K562 (cell line): ENCODE results near the gene SGPP2. TPM values are rescaled to one million over a fixed set of nuclear protein-coding genes. Genes with fewer than 3 reads are reported as not detected.

Source experiments
- ATAC-seq: fragments of 200-7000 bp; cut with Tn5 transposase; 3 replicates; pipeline ENCODE4 v1.9.1; 2020; ENCODE audit warnings: moderate library complexity
- BruUV-seq: library from RNA; stranded (reverse); fragments of 400-500 nt; replicated peaks from 2 replicates; lab custom pipeline; 2021; lab: Mats Ljungman, UMichigan
- CTCF ChIA-PET: fragments of 300-600 bp; formaldehyde crosslinking; extraction: SDS; loops from one replicate; lab custom pipeline; 2021; ENCODE audit warnings: low intra/inter-chr PET ratio; lab: Yijun Ruan, JAX
- POLR2A ChIA-PET: fragments of 300-600, 350-650 bp; sonication (Branson Sonifier 250); formaldehyde crosslinking; extraction: SDS; loops from one replicate; lab custom pipeline; 2021; ENCODE audit warnings: antibody characterized with exemption, inconsistent platforms; lab: Yijun Ruan, JAX
- DNase-seq, 4 experiments: peaks; one replicate each; pipeline versions ENCODE4 v3.0.0 to v3.0.0-alpha.2; 2011 to 2018; ENCODE audit warnings: low spot score in 3 of 4, mixed read lengths in 3 of 4; ENCODE audit errors: extremely low read depth in 1 of 4
- FAIRE-seq: peaks from 2 replicates; lab custom pipeline; 2011; peaks lifted over from hg19 to GRCh38; lab: Jason Lieb, UNC
- H2AFZ ChIP-seq: 2 replicates; pipeline ENCODE4 v1.6.0; 2011; ENCODE audit warnings: low read depth, low read length, control low read depth, inconsistent platforms
- H3K27ac ChIP-seq: fragments of 200-600 bp; 3 replicates; pipeline ENCODE4 v1.8.0; 2011; ENCODE audit warnings: low read depth, mild to moderate bottlenecking, control low read depth, inconsistent platforms, low read length, moderate library complexity, mixed read lengths; ENCODE audit errors: extremely low read depth
- H3K27me3 ChIP-seq, 2 experiments: fragments of 300-600 bp in 1 of 2; 2 replicates in 1 of 2; 3 replicates in 1 of 2; pipeline versions ENCODE4 v1.6.0 to v1.8.0; 2011; ENCODE audit warnings: inconsistent platforms in 2 of 2, low read length in 2 of 2, mild to moderate bottlenecking in 1 of 2, mixed read lengths in 1 of 2, moderate library complexity in 1 of 2; ENCODE audit not compliant: control insufficient read depth in 2 of 2, insufficient read depth in 2 of 2
- H3K36me3 ChIP-seq: fragments of 300-600 bp; 3 replicates; pipeline ENCODE4 v1.8.0; 2011; ENCODE audit warnings: mild to moderate bottlenecking, low read length, inconsistent platforms; ENCODE audit not compliant: control insufficient read depth, insufficient read depth
- H3K4me1 ChIP-seq, 2 experiments: fragments of 200-600 bp in 1 of 2; replicated peaks in 1 of 2; 2 replicates in 1 of 2; 3 replicates in 1 of 2; pipeline versions ENCODE4 v1.5.1 to v1.8.0; 2011; ENCODE audit warnings: inconsistent platforms in 2 of 2, low read length in 2 of 2, mild to moderate bottlenecking in 1 of 2, mixed read lengths in 1 of 2, moderate library complexity in 1 of 2; ENCODE audit not compliant: control insufficient read depth in 2 of 2, insufficient read depth in 2 of 2
- H3K4me2 ChIP-seq: 2 replicates; pipeline ENCODE4 v1.6.1; 2011; ENCODE audit warnings: low read length, control low read depth, inconsistent platforms, mixed read lengths; ENCODE audit not compliant: insufficient read depth
- H3K4me3 ChIP-seq: fragments of 200-600 bp; sonication (generic), shearing (Covaris generic); 2 replicates; pipeline ENCODE4 v1.5.1; 2016; ENCODE audit warnings: control low read depth, inconsistent platforms
- H3K79me2 ChIP-seq: fragments of 200-600 bp; 3 replicates; pipeline ENCODE4 v1.8.0; 2011; ENCODE audit warnings: low read length, inconsistent platforms; ENCODE audit not compliant: control insufficient read depth, insufficient read depth
- H3K9ac ChIP-seq, 2 experiments: 2 replicates each; pipeline versions ENCODE4 v1.6.0 to v1.6.1; 2011; ENCODE audit warnings: low read depth in 2 of 2, low read length in 2 of 2, control low read depth in 1 of 2, inconsistent platforms in 1 of 2, mild to moderate bottlenecking in 1 of 2, mixed read lengths in 1 of 2; ENCODE audit not compliant: insufficient read depth in 1 of 2
- H3K9me1 ChIP-seq: one replicate; pipeline ENCODE4 v1.6.0; 2011; ENCODE audit warnings: inconsistent platforms, mild to moderate bottlenecking, low read length, moderate library complexity; ENCODE audit not compliant: control insufficient read depth, insufficient read depth
- H3K9me3 ChIP-seq: replicated peaks from 2 replicates; pipeline ENCODE4 v1.5.1; 2011; ENCODE audit warnings: low read depth, low read length, inconsistent platforms; ENCODE audit not compliant: control insufficient read depth, insufficient read depth
- H4K20me1 ChIP-seq: replicated peaks from 2 replicates; pipeline ENCODE4 v1.6.1; 2011; ENCODE audit warnings: low read length, inconsistent platforms, mixed read lengths; ENCODE audit not compliant: control insufficient read depth, insufficient read depth
- CBFA2T3 ChIP-seq: fragments of 450-650 bp; IDR thresholded peaks from 2 replicates; pipeline ENCODE4 v1.6.1; 2017
- CBX2 ChIP-seq: fragments of 200-600 bp; sonication (generic); IDR thresholded peaks from one replicate; pipeline ENCODE4 v1.6.1; 2012; ENCODE audit warnings: mild to moderate bottlenecking, low read length, inconsistent platforms; ENCODE audit not compliant: insufficient read depth, poor library complexity, severe bottlenecking
- EGR1 ChIP-seq: fragments of 450-650 bp; conservative IDR thresholded peaks from 2 replicates; pipeline ENCODE4 v1.6.1; 2017; ENCODE audit warnings: mild to moderate bottlenecking
- ELF2 ChIP-seq: fragments of 250-450 bp; sonication (Bioruptor Pico); IDR thresholded peaks from 2 replicates; pipeline ENCODE4 v1.5.0; 2021; ENCODE audit warnings: mild to moderate bottlenecking
- ELF4 ChIP-seq: fragments of 450-650 bp; formaldehyde crosslinking; IDR thresholded peaks from 2 replicates; pipeline ENCODE4 v1.4.0; 2022; ENCODE audit warnings: missing genetic modification characterization
- HDAC1 ChIP-seq, 2 experiments: fragments of 450-650 bp; IDR thresholded peaks; 2 replicates each; pipeline ENCODE4 v1.6.1; 2016 to 2017; ENCODE audit warnings: inconsistent platforms in 1 of 2, mild to moderate bottlenecking in 1 of 2, moderate library complexity in 1 of 2
- RAD21 ChIP-seq, 2 experiments: fragments of 250-450 bp in 1 of 2; fragments of 450-650 bp in 1 of 2; sonication (Bioruptor Pico) in 1 of 2; formaldehyde crosslinking in 1 of 2; IDR thresholded peaks in 1 of 2; conservative IDR thresholded peaks in 1 of 2; 2 replicates each; pipeline versions ENCODE4 v1.4.0 to v1.8.0; 2020 to 2022; ENCODE audit warnings: mild to moderate bottlenecking in 2 of 2, moderate library complexity in 1 of 2
- ZMIZ1 ChIP-seq, 2 experiments: fragments of 150-350 bp in 1 of 2; IDR thresholded peaks; 2 replicates each; pipeline ENCODE4 v1.6.1; 2012 to 2016; ENCODE audit warnings: low read depth in 2 of 2, low read length in 2 of 2, mild to moderate bottlenecking in 1 of 2, moderate library complexity in 1 of 2
- whole genome bisulfite sequencing: fragments of 100-300 bp; shearing (Covaris generic); methylation state at CpG from one replicate; pipeline ENCODE4 v1.1.6; 2016; ENCODE audit warnings: low coverage, mixed read lengths; ENCODE audit not compliant: insufficient coverage; ENCODE audit errors: missing lambda C conversion rate; 5-methylcytosine and 5-hydroxymethylcytosine counted together
- in situ Hi-C: fragments of 300-500 bp; cut with MboI; formaldehyde crosslinking; loops from 4 replicates; pipeline ENCODE4 v1.15.0; 2018; ENCODE audit warnings: inconsistent platforms, mixed read lengths
- intact Hi-C: fragments of 100-400 bp; cut with micrococcal nuclease; formaldehyde crosslinking; loops from 2 replicates; pipeline ENCODE4 v1.14.2; 2022
- polyA plus RNA-seq, 8 experiments: library from polyadenylated mRNA; depleted of rRNA in 4 of 8; stranded (reverse) in 5 of 8; unstranded in 3 of 8; fragments of >200 nt; fragmentation: Nextera tagmentation in 2 of 8; fragmentation: Illumina TruSeq in 1 of 8; extraction: Ambion mirVana in 2 of 8; extraction: Trizol in 1 of 8; gene quantifications; 2 replicates each; pipeline versions ENCODE4 v1.2.1 to v1.2.3, GENCODE V29; 2011 to 2014; ENCODE audit warnings: inconsistent platforms in 1 of 8, missing spikeins in 1 of 8
- total RNA-seq, 7 experiments: library from RNA; depleted of rRNA in 6 of 7; stranded (reverse); fragments of >200 nt in 6 of 7; fragmentation: Illumina TruSeq in 2 of 7; extraction: Trizol in 2 of 7; gene quantifications; 2 replicates each; pipeline versions ENCODE4 v1.2.1 to v1.2.3, GENCODE V29; 2011 to 2021; ENCODE audit warnings: low replicate concordance in 1 of 7

SGPP2 gene
- total and polyA plus RNA-seq, 9 of the 15 experiments (the other 6 are each of a cell fraction or from before 2014, with no cell fraction given): 0.01 to 0.04 TPM; not detected in 7

GRCh38 chr2:222494104-222494739, 69.9 kb downstream of the SGPP2 start:
- POLR2A ChIA-PET: no interaction called here
- DNase-seq: no peak
- H3K9ac ChIP-seq: no peak overlapping the region
- H2AFZ ChIP-seq: no peak overlapping the region
- no peaks in the 10 kb centered on the region for H3K9me3 ChIP-seq
- intact Hi-C loops: no loop called here
- no TSS peak for BruUV-seq
- CTCF ChIA-PET: no interaction called here
- H3K79me2 ChIP-seq: no peaks in the 10 kb centered on the region
- 6% methylated on average over 11 of the region's 11 CpGs for WGBS
- H3K9me1 ChIP-seq: no peaks in the 10 kb centered on the region
- TF ChIP-seq CBX2 (no peak), RAD21 (CRISPR knock-in tag; conservative IDR thresholded peaks at IDR 0.05 in 1 of 2, IDR thresholded peaks at IDR 0.05 in 1 of 2) (no peak), ELF4 (CRISPR knock-in tag) (no peak)
- no peak overlapping the region for H3K27ac ChIP-seq
- no peak for FAIRE-seq
- no peaks in the 10 kb centered on the region for H4K20me1 ChIP-seq
- no peak for ATAC-seq
- in situ Hi-C loops: no loop called here
- H3K4me2 ChIP-seq: no peak overlapping the region
- no peaks in the 10 kb centered on the region for H3K27me3 ChIP-seq
- no peak overlapping the region for H3K4me3 ChIP-seq
- no peaks in the 10 kb centered on the region for H3K36me3 ChIP-seq
- no peaks in the 10 kb centered on the region for H3K4me1 ChIP-seq

- POLR2A ChIA-PET: interaction anchor here (0.6 to 1.1 kb wide), 2 partner anchors 12 to 417 kb away, joined by 3 to 4 read pairs; no protein-coding TSS in a partner anchor
- Histone ChIP-seq H3K79me2 (no peaks in the 10 kb centered on the region), H3K36me3 (no peaks in the 10 kb centered on the region), H3K27me3 (no peaks in the 10 kb centered on the region), H3K4me2 (no peak overlapping the region), H3K9me3 (no peaks in the 10 kb centered on the region), H3K27ac (no peak overlapping the region), H4K20me1 (no peaks in the 10 kb centered on the region), H2AFZ (no peak overlapping the region), H3K9ac (no peak overlapping the region), H3K4me3 (no peak overlapping the region), H3K9me1 (no peaks in the 10 kb centered on the region), H3K4me1 (no peaks in the 10 kb centered on the region)
- no TSS peak for BruUV-seq
- CTCF ChIA-PET: no interaction called here
- 0% methylated on average over 1 of the region's 1 CpG for WGBS
- 0 out of 2 replicates have a peak, but pooled peaks have one; percentile 20 for TF ChIP-seq EGR1
- TF ChIP-seq ZMIZ1 (IDR thresholded peaks at IDR 0.05; ENCODE audit: low read depth in 2 of 2, low read length in 2 of 2): no peak
- no peak for TF ChIP-seq HDAC1 (IDR thresholded peaks at IDR 0.05)
- TF ChIP-seq CBFA2T3: peak; percentile 40
- TF ChIP-seq ELF2 (CRISPR knock-in tag): no peak
- no peak for FAIRE-seq
- peak in 2 of 4 experiments; percentile 3 to 9 for DNase-seq
- no peak for ATAC-seq
- in situ Hi-C loops: no loop called here
- intact Hi-C loops: no loop called here
Observed at GRCh38 chr2:222495388-222495787, 71.0 kb downstream of the SGPP2 start.
